K562 (cell line): ENCODE results near the gene OR2S2. TPM values are rescaled to one million over a fixed set of nuclear protein-coding genes. Genes with fewer than 3 reads are reported as not detected.

ENCODE experiments used
- ATAC-seq: fragments of 200-7000 bp; cut with Tn5 transposase; 3 replicates; pipeline ENCODE4 v1.9.1; 2020; ENCODE audit warnings: moderate library complexity
- BruUV-seq: library from RNA; stranded (reverse); fragments of 400-500 nt; replicated peaks from 2 replicates; lab custom pipeline; 2021; lab: Mats Ljungman, UMichigan
- CTCF ChIA-PET: fragments of 300-600 bp; formaldehyde crosslinking; extraction: SDS; loops from one replicate; lab custom pipeline; 2021; ENCODE audit warnings: low intra/inter-chr PET ratio; lab: Yijun Ruan, JAX
- POLR2A ChIA-PET: fragments of 300-600, 350-650 bp; sonication (Branson Sonifier 250); formaldehyde crosslinking; extraction: SDS; loops from one replicate; lab custom pipeline; 2021; ENCODE audit warnings: antibody characterized with exemption, inconsistent platforms; lab: Yijun Ruan, JAX
- DNase-seq, 4 experiments: peaks; one replicate each; pipeline versions ENCODE4 v3.0.0 to v3.0.0-alpha.2; 2011 to 2018; ENCODE audit warnings: low spot score in 3 of 4, mixed read lengths in 3 of 4; ENCODE audit errors: extremely low read depth in 1 of 4
- FAIRE-seq: peaks from 2 replicates; lab custom pipeline; 2011; peaks lifted over from hg19 to GRCh38; lab: Jason Lieb, UNC
- H2AFZ ChIP-seq: 2 replicates; pipeline ENCODE4 v1.6.0; 2011; ENCODE audit warnings: low read depth, low read length, control low read depth, inconsistent platforms
- H3K27ac ChIP-seq: fragments of 200-600 bp; 3 replicates; pipeline ENCODE4 v1.8.0; 2011; ENCODE audit warnings: low read depth, mild to moderate bottlenecking, control low read depth, inconsistent platforms, low read length, moderate library complexity, mixed read lengths; ENCODE audit errors: extremely low read depth
- H3K27me3 ChIP-seq, 2 experiments: fragments of 300-600 bp in 1 of 2; 2 replicates in 1 of 2; 3 replicates in 1 of 2; pipeline versions ENCODE4 v1.6.0 to v1.8.0; 2011; ENCODE audit warnings: inconsistent platforms in 2 of 2, low read length in 2 of 2, mild to moderate bottlenecking in 1 of 2, mixed read lengths in 1 of 2, moderate library complexity in 1 of 2; ENCODE audit not compliant: control insufficient read depth in 2 of 2, insufficient read depth in 2 of 2
- H3K36me3 ChIP-seq: fragments of 300-600 bp; 3 replicates; pipeline ENCODE4 v1.8.0; 2011; ENCODE audit warnings: mild to moderate bottlenecking, low read length, inconsistent platforms; ENCODE audit not compliant: control insufficient read depth, insufficient read depth
- H3K4me1 ChIP-seq, 2 experiments: fragments of 200-600 bp in 1 of 2; replicated peaks in 1 of 2; 2 replicates in 1 of 2; 3 replicates in 1 of 2; pipeline versions ENCODE4 v1.5.1 to v1.8.0; 2011; ENCODE audit warnings: inconsistent platforms in 2 of 2, low read length in 2 of 2, mild to moderate bottlenecking in 1 of 2, mixed read lengths in 1 of 2, moderate library complexity in 1 of 2; ENCODE audit not compliant: control insufficient read depth in 2 of 2, insufficient read depth in 2 of 2
- H3K4me2 ChIP-seq: 2 replicates; pipeline ENCODE4 v1.6.1; 2011; ENCODE audit warnings: low read length, control low read depth, inconsistent platforms, mixed read lengths; ENCODE audit not compliant: insufficient read depth
- H3K4me3 ChIP-seq: fragments of 200-600 bp; sonication (generic), shearing (Covaris generic); 2 replicates; pipeline ENCODE4 v1.5.1; 2016; ENCODE audit warnings: control low read depth, inconsistent platforms
- H3K79me2 ChIP-seq: fragments of 200-600 bp; 3 replicates; pipeline ENCODE4 v1.8.0; 2011; ENCODE audit warnings: low read length, inconsistent platforms; ENCODE audit not compliant: control insufficient read depth, insufficient read depth
- H3K9ac ChIP-seq, 2 experiments: 2 replicates each; pipeline versions ENCODE4 v1.6.0 to v1.6.1; 2011; ENCODE audit warnings: low read depth in 2 of 2, low read length in 2 of 2, control low read depth in 1 of 2, inconsistent platforms in 1 of 2, mild to moderate bottlenecking in 1 of 2, mixed read lengths in 1 of 2; ENCODE audit not compliant: insufficient read depth in 1 of 2
- H3K9me1 ChIP-seq: one replicate; pipeline ENCODE4 v1.6.0; 2011; ENCODE audit warnings: inconsistent platforms, mild to moderate bottlenecking, low read length, moderate library complexity; ENCODE audit not compliant: control insufficient read depth, insufficient read depth
- H3K9me3 ChIP-seq: replicated peaks from 2 replicates; pipeline ENCODE4 v1.5.1; 2011; ENCODE audit warnings: low read depth, low read length, inconsistent platforms; ENCODE audit not compliant: control insufficient read depth, insufficient read depth
- H4K20me1 ChIP-seq: replicated peaks from 2 replicates; pipeline ENCODE4 v1.6.1; 2011; ENCODE audit warnings: low read length, inconsistent platforms, mixed read lengths; ENCODE audit not compliant: control insufficient read depth, insufficient read depth
- KDM1A ChIP-seq, 2 experiments: fragments of 450-650 bp; IDR thresholded peaks; 2 replicates each; pipeline ENCODE4 v1.6.1; 2016; ENCODE audit warnings: mild to moderate bottlenecking in 2 of 2
- MTA3 ChIP-seq: fragments of 450-650 bp; formaldehyde crosslinking; IDR thresholded peaks from 2 replicates; pipeline ENCODE4 v1.6.1; 2017; ENCODE audit warnings: mild to moderate bottlenecking, borderline replicate concordance
- PML ChIP-seq: IDR thresholded peaks from 2 replicates; pipeline ENCODE4 v1.6.1; 2012; ENCODE audit warnings: low read length, inconsistent platforms
- RCOR1 ChIP-seq, 2 experiments: IDR thresholded peaks; 2 replicates each; pipeline ENCODE4 v1.6.1; 2012; ENCODE audit warnings: low read depth in 2 of 2, low read length in 2 of 2, borderline replicate concordance in 1 of 2, improper control_type of control experiment in 1 of 2
- SMAD2 ChIP-seq: fragments of 150-350 bp; IDR thresholded peaks from 2 replicates; pipeline ENCODE4 v1.6.1; 2014; ENCODE audit warnings: low read depth, mild to moderate bottlenecking, low read length
- SMARCC2 ChIP-seq: fragments of 450-650 bp; IDR thresholded peaks from 2 replicates; pipeline ENCODE4 v1.6.1; 2017; ENCODE audit warnings: antibody characterized with exemption, moderate library complexity, mild to moderate bottlenecking, low read depth
- ZNF41 ChIP-seq: fragments of 250-450 bp; sonication (Bioruptor Pico); conservative IDR thresholded peaks from 2 replicates; pipeline ENCODE4 v1.4.0; 2020; ENCODE audit warnings: mild to moderate bottlenecking
- ZSCAN32 ChIP-seq: fragments of 450-650 bp; formaldehyde crosslinking; IDR thresholded peaks from 2 replicates; pipeline ENCODE4 v1.4.0; 2020; ENCODE audit warnings: mild to moderate bottlenecking, moderate library complexity
- WGBS: fragments of 100-300 bp; shearing (Covaris generic); methylation state at CpG from one replicate; pipeline ENCODE4 v1.1.6; 2016; ENCODE audit warnings: low coverage, mixed read lengths; ENCODE audit not compliant: insufficient coverage; ENCODE audit errors: missing lambda C conversion rate; 5-methylcytosine and 5-hydroxymethylcytosine counted together
- in situ Hi-C: fragments of 300-500 bp; cut with MboI; formaldehyde crosslinking; loops from 4 replicates; pipeline ENCODE4 v1.15.0; 2018; ENCODE audit warnings: inconsistent platforms, mixed read lengths
- intact Hi-C: fragments of 100-400 bp; cut with micrococcal nuclease; formaldehyde crosslinking; loops from 2 replicates; pipeline ENCODE4 v1.14.2; 2022
- polyA plus RNA-seq, 8 experiments: library from polyadenylated mRNA; depleted of rRNA in 4 of 8; stranded (reverse) in 5 of 8; unstranded in 3 of 8; fragments of >200 nt; fragmentation: Nextera tagmentation in 2 of 8; fragmentation: Illumina TruSeq in 1 of 8; extraction: Ambion mirVana in 2 of 8; extraction: Trizol in 1 of 8; gene quantifications; 2 replicates each; pipeline versions ENCODE4 v1.2.1 to v1.2.3, GENCODE V29; 2011 to 2014; ENCODE audit warnings: inconsistent platforms in 1 of 8, missing spikeins in 1 of 8
- total RNA-seq, 7 experiments: library from RNA; depleted of rRNA in 6 of 7; stranded (reverse); fragments of >200 nt in 6 of 7; fragmentation: Illumina TruSeq in 2 of 7; extraction: Trizol in 2 of 7; gene quantifications; 2 replicates each; pipeline versions ENCODE4 v1.2.1 to v1.2.3, GENCODE V29; 2011 to 2021; ENCODE audit warnings: low replicate concordance in 1 of 7
- TF ChIP-seq, protein P1 (sequence below): fragments of 450-650 bp; IDR thresholded peaks from 2 replicates; pipeline ENCODE4 v1.6.1; 2017; ENCODE audit warnings: mild to moderate bottlenecking, moderate library complexity
- TF ChIP-seq, protein P2 (sequence below): sonication (generic); formaldehyde crosslinking; IDR thresholded peaks from 2 replicates; pipeline ENCODE4 v1.8.1; 2023; ENCODE audit warnings: mild to moderate bottlenecking, missing genetic modification reagents
- TF ChIP-seq, protein P3 (sequence below), 2 experiments: fragments of 450-650 bp; IDR thresholded peaks; 2 replicates each; pipeline ENCODE4 v1.6.1; 2018; ENCODE audit warnings: mild to moderate bottlenecking in 2 of 2, low read depth in 1 of 2; ENCODE audit not compliant: partially characterized antibody in 2 of 2

Gene OR2S2
- total and polyA plus RNA-seq, 9 of the 15 experiments (the other 6 are each of a cell fraction or from before 2014, with no cell fraction given): not detected

DNA sequence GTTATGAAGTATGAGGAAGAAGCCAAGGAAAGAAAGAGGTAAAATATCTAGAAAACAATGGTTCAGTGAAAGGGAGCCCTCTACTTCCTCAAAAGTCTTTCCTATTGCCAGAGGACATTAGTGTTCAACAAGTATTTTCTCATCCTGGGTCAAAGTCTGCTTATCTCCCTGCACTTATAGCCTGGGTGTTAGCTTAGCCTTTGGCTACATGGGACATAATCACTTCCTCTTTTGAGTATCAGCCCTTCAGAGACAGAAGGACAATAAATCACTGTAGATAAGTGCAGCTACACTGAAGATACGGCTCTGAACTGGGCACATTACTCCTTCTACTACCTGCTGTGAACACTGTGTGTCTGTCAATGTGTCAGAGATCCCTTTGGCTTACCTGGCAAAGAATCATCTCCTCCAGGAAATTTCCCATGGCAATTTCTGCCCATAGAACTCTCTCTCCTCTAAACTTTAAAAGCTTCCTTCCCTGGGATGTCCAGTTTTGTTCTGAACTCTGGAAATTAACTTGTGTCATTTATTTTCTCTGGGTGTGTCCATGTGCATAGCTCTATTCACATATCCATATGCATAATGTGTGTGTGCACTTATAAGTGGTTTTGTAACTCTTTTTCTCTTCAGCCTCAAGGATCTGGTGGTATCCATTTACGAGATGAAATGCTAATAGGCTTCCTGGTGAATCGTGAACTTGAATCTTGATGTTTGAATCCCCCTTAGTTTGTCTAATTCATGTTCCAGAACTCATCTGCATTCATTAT, 48.8 kb upstream of the OR2S2 start:
- Histone ChIP-seq H3K4me1 (peaks cover 0 to 6% of the 10 kb centered on the region in 2 experiments; a peak in 2 of 5 replicates), H3K79me2 (no peaks in the 10 kb centered on the region), H3K9me3 (0 out of 2 replicates have a peak, but pooled peaks cover 2% of the 10 kb centered on the region), H3K4me2 (no peak overlapping the region), H3K9me1 (no peaks in the 10 kb centered on the region), H4K20me1 (no peaks in the 10 kb centered on the region), H2AFZ (no peak overlapping the region), H3K27me3 (peaks cover 0 to 4% of the 10 kb centered on the region in 2 experiments; a peak in 1 of 5 replicates), H3K36me3 (no peaks in the 10 kb centered on the region), H3K27ac (no peak overlapping the region), H3K9ac (no peak overlapping the region), H3K4me3 (no peak overlapping the region)
- POLR2A ChIA-PET: no interaction called here
- in situ Hi-C loops: no loop called here
- CTCF ChIA-PET: interaction anchor here (1.1 kb wide), 1 partner anchor 96 kb away, joined by 3 read pairs; no protein-coding TSS in a partner anchor
- FAIRE-seq: peak; percentile 46
- 3% methylated on average over 3 of the region's 3 CpGs for WGBS
- intact Hi-C loops: loop anchor here (5.0 kb wide), 1 partner anchor 49 kb away; the partner anchor contains the start of gene OR2S2
- DNase-seq: peak in 2 of 4 experiments; percentile 41 to 45
- ATAC-seq: peak; percentile 80
- no TSS peak for BruUV-seq
- TF ChIP-seq, protein P1, sequence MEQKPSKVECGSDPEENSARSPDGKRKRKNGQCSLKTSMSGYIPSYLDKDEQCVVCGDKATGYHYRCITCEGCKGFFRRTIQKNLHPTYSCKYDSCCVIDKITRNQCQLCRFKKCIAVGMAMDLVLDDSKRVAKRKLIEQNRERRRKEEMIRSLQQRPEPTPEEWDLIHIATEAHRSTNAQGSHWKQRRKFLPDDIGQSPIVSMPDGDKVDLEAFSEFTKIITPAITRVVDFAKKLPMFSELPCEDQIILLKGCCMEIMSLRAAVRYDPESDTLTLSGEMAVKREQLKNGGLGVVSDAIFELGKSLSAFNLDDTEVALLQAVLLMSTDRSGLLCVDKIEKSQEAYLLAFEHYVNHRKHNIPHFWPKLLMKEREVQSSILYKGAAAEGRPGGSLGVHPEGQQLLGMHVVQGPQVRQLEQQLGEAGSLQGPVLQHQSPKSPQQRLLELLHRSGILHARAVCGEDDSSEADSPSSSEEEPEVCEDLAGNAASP: no peak
- TF ChIP-seq, protein P2, sequence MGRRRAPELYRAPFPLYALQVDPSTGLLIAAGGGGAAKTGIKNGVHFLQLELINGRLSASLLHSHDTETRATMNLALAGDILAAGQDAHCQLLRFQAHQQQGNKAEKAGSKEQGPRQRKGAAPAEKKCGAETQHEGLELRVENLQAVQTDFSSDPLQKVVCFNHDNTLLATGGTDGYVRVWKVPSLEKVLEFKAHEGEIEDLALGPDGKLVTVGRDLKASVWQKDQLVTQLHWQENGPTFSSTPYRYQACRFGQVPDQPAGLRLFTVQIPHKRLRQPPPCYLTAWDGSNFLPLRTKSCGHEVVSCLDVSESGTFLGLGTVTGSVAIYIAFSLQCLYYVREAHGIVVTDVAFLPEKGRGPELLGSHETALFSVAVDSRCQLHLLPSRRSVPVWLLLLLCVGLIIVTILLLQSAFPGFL (CRISPR knock-in tag): no peak
- TF ChIP-seq KDM1A (IDR thresholded peaks at IDR 0.05) (peak; percentile 96 to 97), MTA3 (peak; percentile 46; the same call in 1 of the 2 replicates), ZSCAN32 (CRISPR knock-in tag) (no peak), SMARCC2 (peak; percentile 53; the same call in 1 of the 2 replicates), SMAD2 (no peak), PML (peak; percentile 52; the same call in 1 of the 2 replicates), RCOR1 (IDR thresholded peaks at IDR 0.05; ENCODE audit: borderline replicate concordance in 1 of 2, low read depth in 2 of 2, low read length in 2 of 2) (peak; percentile 92 to 99), ZNF41 (CRISPR knock-in tag) (no peak)
- TF ChIP-seq, protein P3, sequence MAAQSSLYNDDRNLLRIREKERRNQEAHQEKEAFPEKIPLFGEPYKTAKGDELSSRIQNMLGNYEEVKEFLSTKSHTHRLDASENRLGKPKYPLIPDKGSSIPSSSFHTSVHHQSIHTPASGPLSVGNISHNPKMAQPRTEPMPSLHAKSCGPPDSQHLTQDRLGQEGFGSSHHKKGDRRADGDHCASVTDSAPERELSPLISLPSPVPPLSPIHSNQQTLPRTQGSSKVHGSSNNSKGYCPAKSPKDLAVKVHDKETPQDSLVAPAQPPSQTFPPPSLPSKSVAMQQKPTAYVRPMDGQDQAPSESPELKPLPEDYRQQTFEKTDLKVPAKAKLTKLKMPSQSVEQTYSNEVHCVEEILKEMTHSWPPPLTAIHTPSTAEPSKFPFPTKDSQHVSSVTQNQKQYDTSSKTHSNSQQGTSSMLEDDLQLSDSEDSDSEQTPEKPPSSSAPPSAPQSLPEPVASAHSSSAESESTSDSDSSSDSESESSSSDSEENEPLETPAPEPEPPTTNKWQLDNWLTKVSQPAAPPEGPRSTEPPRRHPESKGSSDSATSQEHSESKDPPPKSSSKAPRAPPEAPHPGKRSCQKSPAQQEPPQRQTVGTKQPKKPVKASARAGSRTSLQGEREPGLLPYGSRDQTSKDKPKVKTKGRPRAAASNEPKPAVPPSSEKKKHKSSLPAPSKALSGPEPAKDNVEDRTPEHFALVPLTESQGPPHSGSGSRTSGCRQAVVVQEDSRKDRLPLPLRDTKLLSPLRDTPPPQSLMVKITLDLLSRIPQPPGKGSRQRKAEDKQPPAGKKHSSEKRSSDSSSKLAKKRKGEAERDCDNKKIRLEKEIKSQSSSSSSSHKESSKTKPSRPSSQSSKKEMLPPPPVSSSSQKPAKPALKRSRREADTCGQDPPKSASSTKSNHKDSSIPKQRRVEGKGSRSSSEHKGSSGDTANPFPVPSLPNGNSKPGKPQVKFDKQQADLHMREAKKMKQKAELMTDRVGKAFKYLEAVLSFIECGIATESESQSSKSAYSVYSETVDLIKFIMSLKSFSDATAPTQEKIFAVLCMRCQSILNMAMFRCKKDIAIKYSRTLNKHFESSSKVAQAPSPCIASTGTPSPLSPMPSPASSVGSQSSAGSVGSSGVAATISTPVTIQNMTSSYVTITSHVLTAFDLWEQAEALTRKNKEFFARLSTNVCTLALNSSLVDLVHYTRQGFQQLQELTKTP (IDR thresholded peaks at IDR 0.05; ENCODE audit: low read depth in 1 of 2, partially characterized antibody in 2 of 2): peak in 1 of 2 experiments; percentile 38
